HG02798 (cell line): ENCODE data around the gene SEM1.
"Not testable (repeated sequence)": the region's sequence is repeated elsewhere in the genome, so short reads cannot be mapped to it uniquely, and the experiment has no call there.

Experiments used
- ATAC-seq: cut with Tn5 transposase; IDR thresholded peaks from one replicate; pipeline ENCODE4 v1.9.1; 2021; ENCODE audit warnings: mild to moderate bottlenecking; ENCODE audit not compliant: unreplicated experiment, poor library complexity

SEM1 gene

GRCh38 chr7:96707901-96708774, 1.5 kb downstream of the SEM1 start:
- ATAC-seq: no peak

- no peak for ATAC-seq
Observed at GRCh38 chr7:96701258-96701657, 8.4 kb downstream of the SEM1 start.

- ATAC-seq: no peak
Observed at GRCh38 chr7:96700516-96700915, 9.1 kb downstream of the SEM1 start.

- no peak for ATAC-seq
Observed at GRCh38 chr7:96699219-96699871, 10.3 kb downstream of the SEM1 start.

- not testable (repeated sequence) for ATAC-seq
Observed at GRCh38 chr7:96698449-96698848, 11.2 kb downstream of the SEM1 start.

GRCh38 chr7:96697822-96698221, 11.8 kb downstream of the SEM1 start:
- no peak for ATAC-seq

GRCh38 chr7:96695581-96695980, 14.1 kb downstream of the SEM1 start:
- no peak for ATAC-seq

GRCh38 chr7:96694082-96694481, 15.6 kb downstream of the SEM1 start:
- no peak for ATAC-seq

- ATAC-seq: no peak
Observed at GRCh38 chr7:96691702-96692101, 17.9 kb downstream of the SEM1 start.

- no peak for ATAC-seq
Observed at GRCh38 chr7:96689414-96689813, 20.2 kb downstream of the SEM1 start.

GRCh38 chr7:96686305-96686704, 23.3 kb downstream of the SEM1 start:
- no peak for ATAC-seq

- peak; percentile 72 for ATAC-seq
Observed at GRCh38 chr7:96685755-96686154, 23.9 kb downstream of the SEM1 start.

GRCh38 chr7:96685353-96685752, 24.3 kb downstream of the SEM1 start:
- ATAC-seq: peak; percentile 86

GRCh38 chr7:96679886-96680285, 29.8 kb downstream of the SEM1 start:
- ATAC-seq: peak; percentile 46

- ATAC-seq: no peak
Observed at GRCh38 chr7:96676919-96677318, 32.7 kb downstream of the SEM1 start.

- no peak for ATAC-seq
Observed at GRCh38 chr7:96675548-96675947, 34.1 kb downstream of the SEM1 start.

- ATAC-seq: no peak
Observed at GRCh38 chr7:96674565-96674964, 35.1 kb downstream of the SEM1 start.

GRCh38 chr7:96671854-96672253, 37.8 kb downstream of the SEM1 start:
- ATAC-seq: no peak

GRCh38 chr7:96670338-96671289, 39.0 kb downstream of the SEM1 start:
- no peak for ATAC-seq

- no peak for ATAC-seq
Observed at GRCh38 chr7:96669812-96670211, 39.8 kb downstream of the SEM1 start.

- no peak for ATAC-seq
Observed at GRCh38 chr7:96667026-96667425, 42.6 kb downstream of the SEM1 start.
